GM19035 (cell line): Measurements from ENCODE around the gene TFB2M.
A peak's percentile ranks its signal among the peaks of the same experiment; 100 is the strongest.

Experiments used
- ATAC-seq: cut with Tn5 transposase; IDR thresholded peaks from one replicate; pipeline ENCODE4 v1.9.1; 2021; ENCODE audit not compliant: unreplicated experiment

Gene TFB2M

GRCh38 chr1:246559310-246559709 lies 6.8 kb downstream of the TFB2M start:
- no peak for ATAC-seq

- no peak for ATAC-seq
Observed at GRCh38 chr1:246558041-246558440, 8.0 kb downstream of the TFB2M start.

- ATAC-seq = no peak
Observed at GRCh38 chr1:246554201-246554600, 11.9 kb downstream of the TFB2M start.

GRCh38 chr1:246552110-246552509 lies 14.0 kb downstream of the TFB2M start:
- ATAC-seq = no peak

GRCh38 chr1:246550402-246550801 lies 15.7 kb downstream of the TFB2M start:
- no peak for ATAC-seq

- no peak for ATAC-seq
Observed at GRCh38 chr1:246549665-246550064, 16.4 kb downstream of the TFB2M start.

GRCh38 chr1:246544001-246544400 lies 22.1 kb downstream of the TFB2M start:
- no peak for ATAC-seq

GRCh38 chr1:246540738-246541491 lies 25.1 kb downstream of the TFB2M start:
- ATAC-seq = no peak

- no peak for ATAC-seq
Observed at GRCh38 chr1:246537887-246538286, 28.2 kb downstream of the TFB2M start.

- no peak for ATAC-seq
Observed at GRCh38 chr1:246537441-246537840, 28.6 kb downstream of the TFB2M start.

- ATAC-seq = no peak
Observed at GRCh38 chr1:246534114-246534513, 31.9 kb downstream of the TFB2M start.

GRCh38 chr1:246533371-246533905 lies 32.6 kb downstream of the TFB2M start:
- no peak for ATAC-seq

GRCh38 chr1:246532519-246532918 lies 33.5 kb downstream of the TFB2M start:
- ATAC-seq = no peak

GRCh38 chr1:246530482-246530881 lies 35.6 kb downstream of the TFB2M start:
- no peak for ATAC-seq

GRCh38 chr1:246528933-246529731 lies 36.9 kb downstream of the TFB2M start:
- no peak for ATAC-seq

- peak; percentile 77 for ATAC-seq
Observed at GRCh38 chr1:246527402-246528088, 38.5 kb downstream of the TFB2M start.

GRCh38 chr1:246526915-246527314 lies 39.1 kb downstream of the TFB2M start:
- no peak for ATAC-seq

GRCh38 chr1:246526380-246526779 lies 39.7 kb downstream of the TFB2M start:
- ATAC-seq = no peak

- no peak for ATAC-seq
Observed at GRCh38 chr1:246519514-246519913, 46.5 kb downstream of the TFB2M start.

GRCh38 chr1:246518456-246519205 lies 47.4 kb downstream of the TFB2M start:
- no peak for ATAC-seq

GRCh38 chr1:246517391-246517790 lies 48.7 kb downstream of the TFB2M start:
- ATAC-seq = no peak
